Breast epithelium (tissue), 3 donors: Measurements from ENCODE around the gene FUZ.

Experiments
- POLR2AphosphoS5 ChIP-seq, 3 donors: sonication (generic); formaldehyde crosslinking; IDR thresholded peaks; one replicate each; pipeline ENCODE4 v1.6.1; 2017; ENCODE audit warnings: antibody characterized with exemption in 3 of 3
- TF ChIP-seq, protein P1 (sequence below), 3 donors: fragments of 450-650 bp; IDR thresholded peaks; one replicate each; pipeline ENCODE4 v1.5.1; 2016 to 2017; ENCODE audit warnings: antibody characterized with exemption in 3 of 3, mild to moderate bottlenecking in 3 of 3, moderate library complexity in 3 of 3

DNA sequence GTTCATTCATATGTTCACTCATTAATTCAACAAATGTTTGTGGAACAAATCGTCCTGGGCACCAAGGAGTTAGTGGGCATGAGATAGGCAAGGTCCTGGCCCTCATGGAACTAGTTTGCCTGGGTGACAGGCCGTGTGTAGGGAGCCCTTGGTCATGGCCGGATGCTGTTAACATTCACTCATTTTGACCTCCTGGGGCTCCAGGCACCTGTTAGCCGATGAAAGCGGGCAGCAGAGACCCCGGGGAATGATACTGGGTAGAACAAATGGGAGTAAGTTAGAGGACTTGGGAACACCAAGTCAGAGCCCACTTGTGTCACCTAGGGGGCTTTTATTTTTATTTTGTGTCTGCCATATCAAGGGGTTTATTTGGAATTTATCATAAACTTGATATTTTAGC lies 11.6 kb upstream of the FUZ start:
- no peak for TF ChIP-seq POLR2AphosphoS5 (IDR thresholded peaks at IDR 0.05)
- TF ChIP-seq, protein P1, sequence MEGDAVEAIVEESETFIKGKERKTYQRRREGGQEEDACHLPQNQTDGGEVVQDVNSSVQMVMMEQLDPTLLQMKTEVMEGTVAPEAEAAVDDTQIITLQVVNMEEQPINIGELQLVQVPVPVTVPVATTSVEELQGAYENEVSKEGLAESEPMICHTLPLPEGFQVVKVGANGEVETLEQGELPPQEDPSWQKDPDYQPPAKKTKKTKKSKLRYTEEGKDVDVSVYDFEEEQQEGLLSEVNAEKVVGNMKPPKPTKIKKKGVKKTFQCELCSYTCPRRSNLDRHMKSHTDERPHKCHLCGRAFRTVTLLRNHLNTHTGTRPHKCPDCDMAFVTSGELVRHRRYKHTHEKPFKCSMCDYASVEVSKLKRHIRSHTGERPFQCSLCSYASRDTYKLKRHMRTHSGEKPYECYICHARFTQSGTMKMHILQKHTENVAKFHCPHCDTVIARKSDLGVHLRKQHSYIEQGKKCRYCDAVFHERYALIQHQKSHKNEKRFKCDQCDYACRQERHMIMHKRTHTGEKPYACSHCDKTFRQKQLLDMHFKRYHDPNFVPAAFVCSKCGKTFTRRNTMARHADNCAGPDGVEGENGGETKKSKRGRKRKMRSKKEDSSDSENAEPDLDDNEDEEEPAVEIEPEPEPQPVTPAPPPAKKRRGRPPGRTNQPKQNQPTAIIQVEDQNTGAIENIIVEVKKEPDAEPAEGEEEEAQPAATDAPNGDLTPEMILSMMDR (IDR thresholded peaks at IDR 0.05), result no peak
